Muscle of leg (tissue), 11 donors: ENCODE measurements around the gene PACSIN2. TPM values are rescaled to one million over a fixed set of nuclear protein-coding genes. Genes with fewer than 3 reads are reported as not detected.
"Not testable (repeated sequence)": the region's sequence is repeated elsewhere in the genome, so short reads cannot be mapped to it uniquely, and the experiment has no call there.

Source experiments
- DNase-seq: peaks from one replicate; pipeline ENCODE4 v3.0.0; 2013
- H3K27ac ChIP-seq: one replicate; pipeline ENCODE4 v1.5.1; 2013; ENCODE audit warnings: mild to moderate bottlenecking, low read length, control low read depth
- H3K27me3 ChIP-seq: one replicate; pipeline ENCODE4 v1.6.1; 2013; ENCODE audit warnings: low read length; ENCODE audit not compliant: control insufficient read depth, insufficient read depth
- H3K36me3 ChIP-seq: one replicate; pipeline ENCODE4 v1.6.1; 2013; ENCODE audit warnings: low read length; ENCODE audit not compliant: control insufficient read depth, insufficient read depth
- H3K4me1 ChIP-seq: one replicate; pipeline ENCODE4 v1.6.1; 2013; ENCODE audit warnings: low read length; ENCODE audit not compliant: control insufficient read depth, insufficient read depth
- H3K4me3 ChIP-seq: one replicate; pipeline ENCODE4 v1.5.1; 2013; ENCODE audit warnings: low read length, control low read depth
- H3K9me3 ChIP-seq: replicated peaks from 2 replicates; pipeline ENCODE4 v1.6.1; 2013; ENCODE audit warnings: low read depth, low read length; ENCODE audit not compliant: control insufficient read depth
- WGBS: methylation state at CpG from one replicate; pipeline ENCODE4 v1.1.5; 2013; ENCODE audit warnings: missing lambda C conversion rate; ENCODE audit not compliant: insufficient coverage; 5-methylcytosine and 5-hydroxymethylcytosine counted together
- polyA plus RNA-seq, 8 donors: library from polyadenylated mRNA; unstranded; fragments of 120-200 nt; gene quantifications; one replicate each; pipeline versions ENCODE4 v1.2.1 to v1.2.3, GENCODE V29; 2013; ENCODE audit warnings: inconsistent platforms in 1 of 8, low replicate concordance in 1 of 8; ENCODE audit not compliant: insufficient read length in 8 of 8, insufficient read depth in 1 of 8
- total RNA-seq: library from RNA; stranded (reverse); fragments of 120-200 nt; gene quantifications from one replicate; pipeline ENCODE4 v1.2.4, GENCODE V29; 2013

The PACSIN2 gene
- total and polyA plus RNA-seq, 9 donors = 23.1 to 38.6 (median 30.5) TPM

DNA sequence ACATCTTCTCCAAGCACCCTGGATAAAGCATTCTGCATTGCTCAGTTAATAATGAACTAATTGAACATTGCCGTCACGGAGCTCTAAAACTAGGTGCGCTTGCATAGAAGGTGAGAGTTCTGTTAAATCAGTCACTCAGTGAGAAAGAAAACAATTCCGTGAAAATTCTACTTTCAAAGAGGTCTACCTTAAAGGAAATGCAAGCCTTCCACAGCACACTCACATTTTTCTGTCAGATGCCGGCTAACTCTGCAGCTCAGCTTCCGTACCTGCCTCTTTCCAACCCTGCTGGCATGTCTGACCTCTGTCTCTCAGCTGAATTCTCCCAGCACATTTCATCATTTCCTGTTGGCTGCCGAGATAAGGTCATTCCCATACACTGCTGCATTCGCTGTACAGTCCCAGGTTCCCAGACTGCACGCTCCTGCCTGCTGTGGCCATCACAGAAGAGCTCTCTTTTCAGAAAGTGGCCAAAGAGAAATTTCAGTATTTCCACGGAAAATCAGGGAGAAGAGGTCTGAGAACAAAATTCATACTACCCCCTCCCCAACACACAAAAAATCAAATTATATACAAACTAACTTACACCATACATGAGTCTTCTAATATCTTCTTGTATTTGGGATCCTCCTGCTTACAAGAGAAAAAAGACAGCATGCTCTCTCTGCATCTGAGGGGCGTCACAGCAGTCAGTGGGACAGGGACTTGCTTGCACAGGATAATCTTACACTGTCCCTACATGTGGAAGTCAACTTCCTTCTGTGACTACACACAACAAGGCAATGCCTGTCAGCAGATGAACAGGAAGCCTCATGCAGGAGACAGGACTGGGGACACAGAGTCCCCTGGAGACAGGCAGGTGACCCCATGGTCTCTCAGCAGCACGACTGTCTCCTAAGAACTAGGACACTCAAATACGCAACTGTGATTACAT, 55.1 kb downstream of the PACSIN2 start:
- DNase-seq = peak; percentile 91
- Histone ChIP-seq H3K9me3 (no peaks in the 10 kb centered on the region), H3K4me1 (peaks cover 32% of the 10 kb centered on the region), H3K36me3 (peaks cover 2% of the 10 kb centered on the region), H3K4me3 (no peak overlapping the region), H3K27me3 (no peaks in the 10 kb centered on the region), H3K27ac (peak overlapping the region; percentile 82)
- 11% methylated on average over 6 of the region's 13 CpGs for WGBS

DNA sequence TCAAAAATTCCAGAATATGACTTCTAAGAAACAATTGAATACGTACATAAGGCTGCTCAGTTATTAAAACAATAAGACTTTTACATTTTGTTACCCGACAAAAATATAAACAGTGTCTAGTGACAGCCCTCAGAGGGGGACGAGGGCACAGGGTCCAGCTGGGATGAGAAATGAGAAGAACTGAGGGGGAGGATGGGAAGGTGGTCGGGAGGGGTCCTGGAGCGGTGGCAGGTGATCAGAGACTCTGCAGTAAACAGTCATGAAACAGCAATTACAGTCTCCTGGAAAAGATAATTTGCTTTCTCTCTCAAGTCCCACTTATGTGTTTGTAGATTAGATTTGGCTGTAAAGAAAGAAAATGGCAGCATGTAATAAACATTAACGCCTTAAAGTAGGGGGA, 56.0 kb downstream of the PACSIN2 start:
- H3K4me1 ChIP-seq = peaks cover 31% of the 10 kb centered on the region
- no peak overlapping the region for H3K4me3 ChIP-seq
- H3K27me3 ChIP-seq = no peaks in the 10 kb centered on the region
- 46% methylated on average over 2 of the region's 6 CpGs for WGBS
- no peaks in the 10 kb centered on the region for H3K9me3 ChIP-seq
- peak overlapping the region; percentile 82 for H3K27ac ChIP-seq
- peaks cover 3% of the 10 kb centered on the region for H3K36me3 ChIP-seq
- DNase-seq = no peak

DNA sequence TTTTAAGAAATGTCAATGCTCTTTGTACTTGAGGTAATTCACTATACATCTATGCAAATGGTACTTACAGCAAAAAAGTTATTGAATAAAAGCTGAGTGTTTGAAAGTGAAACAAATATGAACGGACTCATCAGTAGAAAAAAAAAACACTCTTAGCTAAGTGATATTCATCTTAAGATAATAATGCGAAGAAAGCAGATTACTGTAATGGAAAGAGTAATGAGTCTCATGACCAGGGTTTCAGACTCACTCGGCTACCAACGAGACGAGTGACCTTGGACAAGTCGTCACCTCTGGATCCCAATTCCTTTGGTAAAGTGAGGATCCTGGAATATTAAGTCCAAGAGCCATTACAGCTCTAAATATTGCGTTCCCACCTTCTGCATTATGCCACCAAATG, 57.0 kb downstream of the PACSIN2 start:
- peaks cover 3% of the 10 kb centered on the region for H3K36me3 ChIP-seq
- H3K27ac ChIP-seq = no peak overlapping the region
- peaks cover 31% of the 10 kb centered on the region for H3K4me1 ChIP-seq
- no peak overlapping the region for H3K4me3 ChIP-seq
- H3K27me3 ChIP-seq = no peaks in the 10 kb centered on the region
- DNase-seq = no peak
- H3K9me3 ChIP-seq = no peaks in the 10 kb centered on the region
- WGBS = no CpG with 5 or more reads among the region's 7 CpGs

DNA sequence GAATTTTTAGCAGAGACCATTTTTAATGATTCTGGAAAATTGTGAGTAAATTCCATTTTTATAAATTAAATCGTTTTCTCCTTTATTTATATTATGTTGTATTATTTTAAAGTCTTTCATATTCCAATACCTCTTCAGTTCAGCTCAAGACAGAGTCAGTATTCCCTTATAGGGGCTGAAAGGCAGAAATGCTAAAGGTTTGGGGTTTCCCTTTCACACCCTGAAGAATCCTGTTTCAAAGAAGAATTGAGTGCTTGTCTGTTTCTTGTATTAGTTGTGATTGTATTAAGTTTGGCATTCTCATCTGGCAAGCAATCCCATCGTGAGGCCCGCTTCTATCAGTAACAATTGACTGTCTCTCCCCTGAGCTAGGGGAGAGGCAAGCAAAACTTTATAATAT, 57.4 kb downstream of the PACSIN2 start:
- Histone ChIP-seq H3K27ac (no peak overlapping the region), H3K4me3 (no peak overlapping the region), H3K36me3 (peaks cover 3% of the 10 kb centered on the region), H3K27me3 (no peaks in the 10 kb centered on the region), H3K9me3 (no peaks in the 10 kb centered on the region), H3K4me1 (peaks cover 28% of the 10 kb centered on the region)
- DNase-seq = no peak
- no CpG with 5 or more reads among the region's 3 CpGs for WGBS

DNA sequence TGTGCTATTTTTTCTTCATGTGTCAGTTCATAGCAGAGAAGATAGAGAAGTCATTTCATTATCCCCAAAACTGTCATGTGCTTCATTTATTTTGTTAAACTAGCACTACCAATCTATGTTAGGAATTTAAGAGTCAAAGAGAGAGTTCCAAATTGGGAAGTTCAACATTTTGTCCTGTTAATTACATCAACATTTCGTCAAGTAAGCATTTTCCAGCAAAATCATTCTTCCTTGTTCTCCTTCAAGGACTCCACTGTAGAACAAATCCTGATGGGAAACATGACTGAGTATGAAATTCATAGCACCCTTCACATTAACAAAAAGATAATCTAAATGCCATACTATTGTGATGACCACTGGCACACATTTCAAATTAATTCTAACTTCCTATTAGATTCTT, 59.1 kb downstream of the PACSIN2 start:
- no peak for DNase-seq
- Histone ChIP-seq H3K4me1 (peaks cover 23% of the 10 kb centered on the region), H3K9me3 (no peaks in the 10 kb centered on the region), H3K4me3 (no peak overlapping the region), H3K36me3 (peaks cover 3% of the 10 kb centered on the region), H3K27me3 (no peaks in the 10 kb centered on the region), H3K27ac (no peak overlapping the region)
- WGBS = no CpG with 5 or more reads among the region's 1 CpG

DNA sequence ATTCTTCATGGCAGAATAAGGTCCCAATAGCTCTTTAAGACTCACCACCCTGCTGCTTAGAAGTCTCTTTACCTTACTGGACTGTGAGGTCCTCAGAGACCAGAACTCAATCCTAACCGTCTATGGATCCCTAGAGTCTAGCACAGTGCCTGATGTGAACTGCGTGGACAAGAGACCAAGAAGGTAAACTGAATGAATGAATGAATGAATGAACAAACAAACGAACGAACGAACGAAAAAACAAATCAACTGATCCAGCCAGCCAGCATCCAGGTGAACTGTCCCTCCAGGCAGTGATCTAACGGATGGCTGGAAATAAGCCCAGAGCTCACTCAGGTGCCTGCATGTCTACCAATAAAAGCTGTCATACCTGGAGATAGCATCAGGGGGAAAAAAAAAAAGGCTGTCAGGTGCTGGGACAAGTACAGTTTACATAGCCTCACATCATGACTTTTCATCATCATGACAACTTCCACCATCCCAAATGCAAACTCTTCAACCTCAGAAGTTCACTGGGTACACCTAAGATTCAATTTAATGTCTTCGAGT, 59.8 kb downstream of the PACSIN2 start:
- 96% methylated on average over 5 of the region's 8 CpGs for WGBS
- H3K27me3 ChIP-seq = no peaks in the 10 kb centered on the region
- DNase-seq = no peak
- no peaks in the 10 kb centered on the region for H3K9me3 ChIP-seq
- H3K4me3 ChIP-seq = no peak overlapping the region
- H3K27ac ChIP-seq = no peak overlapping the region
- H3K4me1 ChIP-seq = peaks cover 21% of the 10 kb centered on the region
- H3K36me3 ChIP-seq = peaks cover 3% of the 10 kb centered on the region

DNA sequence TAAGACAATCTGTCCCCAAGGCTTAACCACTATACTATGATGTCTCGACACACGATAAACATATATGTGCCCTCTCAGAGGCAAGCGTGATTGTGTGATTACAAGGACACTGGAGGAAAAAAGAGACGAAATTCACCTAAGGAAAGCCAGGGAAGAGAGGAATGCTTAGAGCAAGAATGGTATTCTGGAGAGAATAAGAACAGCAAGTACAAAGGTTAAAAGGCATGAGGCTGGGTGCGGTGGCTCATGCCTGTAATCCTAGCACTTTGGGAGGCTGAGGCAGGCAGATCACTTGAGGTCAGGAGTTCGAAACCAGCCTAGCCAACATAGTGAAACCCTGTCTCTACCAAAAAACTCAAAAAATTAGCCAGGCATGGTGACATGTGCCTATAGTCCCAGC, 61.2 kb downstream of the PACSIN2 start:
- H3K4me1 ChIP-seq = peaks cover 20% of the 10 kb centered on the region
- not testable (repeated sequence) for H3K36me3 ChIP-seq, DNase-seq, H3K27ac ChIP-seq, H3K4me3 ChIP-seq, H3K9me3 ChIP-seq, H3K27me3 ChIP-seq
- 74% methylated on average over 3 of the region's 6 CpGs for WGBS

DNA sequence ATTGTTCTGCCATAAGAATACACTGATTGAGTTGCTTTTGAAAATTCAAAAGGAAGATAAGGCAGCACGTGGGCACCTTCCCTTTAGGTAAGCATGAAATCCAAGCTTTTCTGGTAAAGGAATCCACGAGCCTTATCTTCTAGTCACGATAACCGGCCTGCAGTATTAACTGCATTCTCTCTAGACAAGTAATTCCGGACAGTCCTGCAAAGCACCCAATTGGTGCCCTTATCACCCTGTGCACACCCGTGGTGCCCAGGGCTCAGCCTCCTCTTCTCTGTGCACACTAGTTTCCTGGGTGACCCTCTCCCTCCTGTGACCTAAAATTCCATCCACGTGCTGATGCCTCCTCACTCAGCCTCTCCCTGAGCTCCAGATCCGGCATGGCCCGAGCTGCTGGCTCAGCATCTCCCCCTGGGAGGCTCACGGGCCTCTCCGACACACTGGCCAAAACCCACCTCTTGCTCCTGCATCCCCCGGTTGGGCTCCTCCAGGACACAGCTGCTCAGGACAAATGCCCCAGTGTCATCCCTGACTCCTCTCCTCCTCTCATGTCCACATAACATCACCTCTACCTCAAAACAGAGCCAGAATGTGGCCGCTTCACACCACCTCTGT, 63.7 kb downstream of the PACSIN2 start:
- Histone ChIP-seq H3K9me3 (no peaks in the 10 kb centered on the region), H3K4me1 (peaks cover 40% of the 10 kb centered on the region), H3K27ac (no peak overlapping the region), H3K4me3 (no peak overlapping the region), H3K36me3 (peaks cover 3% of the 10 kb centered on the region), H3K27me3 (no peaks in the 10 kb centered on the region)
- 59% methylated on average over 13 of the region's 13 CpGs for WGBS
- DNase-seq = no peak

DNA sequence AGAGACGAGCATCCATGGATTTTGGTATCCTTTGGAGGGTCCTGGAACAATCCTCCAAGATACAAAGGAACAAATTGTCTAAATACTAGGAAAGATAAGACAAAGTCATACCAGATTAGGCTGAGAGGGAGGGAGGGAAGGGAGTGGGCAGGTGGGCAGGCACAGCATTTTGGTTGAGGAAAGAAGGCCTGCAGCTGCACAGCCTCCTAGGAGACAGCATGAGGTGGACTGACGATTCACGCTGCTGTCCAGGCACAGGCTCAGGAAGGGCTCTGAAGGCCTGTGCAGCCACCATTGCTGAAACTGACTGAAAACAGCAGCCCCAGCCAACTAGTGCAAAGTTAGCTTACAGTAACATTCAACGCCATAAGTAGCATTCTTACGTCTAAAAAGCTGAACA, 64.7 kb downstream of the PACSIN2 start:
- Histone ChIP-seq H3K27ac (no peak overlapping the region), H3K27me3 (no peaks in the 10 kb centered on the region), H3K4me3 (no peak overlapping the region), H3K9me3 (no peaks in the 10 kb centered on the region), H3K36me3 (peaks cover 3% of the 10 kb centered on the region), H3K4me1 (peaks cover 48% of the 10 kb centered on the region)
- no peak for DNase-seq
- no CpG with 5 or more reads among the region's 5 CpGs for WGBS

DNA sequence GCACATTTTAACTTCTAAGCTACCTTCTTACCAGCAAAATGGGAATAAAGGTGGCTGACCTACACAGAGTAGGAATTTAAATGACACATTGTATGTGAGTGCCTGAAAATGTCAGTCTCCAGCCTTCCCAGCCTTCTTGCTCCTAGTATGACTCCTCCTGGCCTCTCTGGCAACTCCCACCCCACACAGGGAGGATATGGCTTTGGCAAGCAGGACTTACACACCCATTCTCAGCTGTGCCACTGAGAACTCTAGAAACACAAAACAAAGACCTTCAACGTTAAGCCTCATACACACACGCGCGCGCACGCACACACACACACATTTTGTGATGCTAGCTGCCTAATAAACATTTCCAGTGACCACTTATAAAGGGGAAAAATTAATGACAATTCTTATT, 65.8 kb downstream of the PACSIN2 start:
- Histone ChIP-seq H3K27ac (no peak overlapping the region), H3K4me1 (peaks cover 49% of the 10 kb centered on the region), H3K9me3 (no peaks in the 10 kb centered on the region), H3K4me3 (no peak overlapping the region), H3K27me3 (no peaks in the 10 kb centered on the region), H3K36me3 (no peaks in the 10 kb centered on the region)
- peak; percentile 71 for DNase-seq
- no CpG with 5 or more reads among the region's 6 CpGs for WGBS
